ENCODE data around the gene TNS3. TPM values are rescaled to one million over a fixed set of nuclear protein-coding genes. Genes with fewer than 3 reads are reported as not detected.

Gene TNS3
- total RNA-seq, 1 experiment from 2014 or later, result 9.5 TPM

DNA sequence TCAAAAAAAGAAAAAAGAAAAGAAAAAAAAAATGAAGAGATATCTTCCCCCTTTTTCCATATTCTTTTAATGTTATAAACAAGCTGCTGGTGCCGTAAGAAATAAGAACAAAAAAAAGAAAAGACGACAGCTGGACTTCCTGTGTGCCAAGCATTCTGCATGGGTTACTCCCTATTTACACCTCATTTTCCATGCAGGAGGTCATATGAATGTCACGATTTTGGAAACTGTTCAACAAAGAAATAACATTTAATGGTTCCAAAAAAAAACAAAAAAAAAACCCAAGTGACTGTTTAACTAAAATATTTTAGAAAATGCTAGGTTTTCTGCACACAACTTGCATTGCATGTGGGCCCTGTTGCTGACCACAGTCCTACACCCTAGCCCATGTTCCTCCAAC, 159.3 kb downstream of the TNS3 start:
- H3K79me2 ChIP-seq (ENCODE audit: insufficient read depth, low read length), result no peaks in the 10 kb centered on the region
- H3K27me3 Mint-ChIP-seq (ENCODE audit: low read depth), result no peaks in the 10 kb centered on the region; the same call in 1 of the 2 replicates
- no peaks in the 10 kb centered on the region for H3K9me3 Mint-ChIP-seq
- no peak for DNase-seq
- no peaks in the 10 kb centered on the region for H3K23me2 ChIP-seq (ENCODE audit: insufficient read length, low read depth, low read length, poor library complexity, severe bottlenecking)
- H4K20me1 ChIP-seq (ENCODE audit: control insufficient read depth, insufficient read depth, insufficient read length), result no peaks in the 10 kb centered on the region
- H3K9ac ChIP-seq (ENCODE audit: extremely low read depth, insufficient read length, low read length), result no peak overlapping the region
- H2AK5ac ChIP-seq (ENCODE audit: insufficient read length, low read length), result no peak overlapping the region
- H3K27ac Mint-ChIP-seq, result no peak overlapping the region
- H3K27ac ChIP-seq (ENCODE audit: insufficient read length, low read depth, low read length), result no peak overlapping the region
- TF ChIP-seq, protein P1, sequence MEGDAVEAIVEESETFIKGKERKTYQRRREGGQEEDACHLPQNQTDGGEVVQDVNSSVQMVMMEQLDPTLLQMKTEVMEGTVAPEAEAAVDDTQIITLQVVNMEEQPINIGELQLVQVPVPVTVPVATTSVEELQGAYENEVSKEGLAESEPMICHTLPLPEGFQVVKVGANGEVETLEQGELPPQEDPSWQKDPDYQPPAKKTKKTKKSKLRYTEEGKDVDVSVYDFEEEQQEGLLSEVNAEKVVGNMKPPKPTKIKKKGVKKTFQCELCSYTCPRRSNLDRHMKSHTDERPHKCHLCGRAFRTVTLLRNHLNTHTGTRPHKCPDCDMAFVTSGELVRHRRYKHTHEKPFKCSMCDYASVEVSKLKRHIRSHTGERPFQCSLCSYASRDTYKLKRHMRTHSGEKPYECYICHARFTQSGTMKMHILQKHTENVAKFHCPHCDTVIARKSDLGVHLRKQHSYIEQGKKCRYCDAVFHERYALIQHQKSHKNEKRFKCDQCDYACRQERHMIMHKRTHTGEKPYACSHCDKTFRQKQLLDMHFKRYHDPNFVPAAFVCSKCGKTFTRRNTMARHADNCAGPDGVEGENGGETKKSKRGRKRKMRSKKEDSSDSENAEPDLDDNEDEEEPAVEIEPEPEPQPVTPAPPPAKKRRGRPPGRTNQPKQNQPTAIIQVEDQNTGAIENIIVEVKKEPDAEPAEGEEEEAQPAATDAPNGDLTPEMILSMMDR (conservative IDR thresholded peaks at IDR 0.05), result no peak
- no peak overlapping the region for H3K4me2 ChIP-seq (ENCODE audit: insufficient read depth, insufficient read length, low read length)
- H2BK5ac ChIP-seq (ENCODE audit: insufficient read length, low read length), result no peak overlapping the region
- no peaks in the 10 kb centered on the region for H3K27me3 ChIP-seq (ENCODE audit: insufficient read depth, low read length)
- H3K9me3 ChIP-seq (ENCODE audit: control insufficient read depth, low read depth, low read length), result no peaks in the 10 kb centered on the region
- H4K91ac ChIP-seq (ENCODE audit: insufficient read length, low read depth, low read length), result no peak overlapping the region
- no peak overlapping the region for H3K56ac ChIP-seq (ENCODE audit: insufficient read length, low read depth, low read length)
- H3K79me1 ChIP-seq (ENCODE audit: insufficient read depth, low read depth, low read length, poor library complexity, severe bottlenecking), result no peaks in the 10 kb centered on the region
- H2BK120ac ChIP-seq (ENCODE audit: low read depth, low read length, poor library complexity, severe bottlenecking), result no peak overlapping the region
- H3K23ac ChIP-seq (ENCODE audit: insufficient read length, low read depth, low read length), result no peak overlapping the region
- H3T11ph ChIP-seq (ENCODE audit: low read length), result no peak overlapping the region
- no peak overlapping the region for H2BK20ac ChIP-seq (ENCODE audit: low read depth, low read length, poor library complexity, severe bottlenecking)
- WGBS (ENCODE audit: extremely low coverage, insufficient read length, low lambda C conversion rate), result no CpG with 5 or more reads among the region's 3 CpGs
- H3K4me1 ChIP-seq (ENCODE audit: insufficient read depth, low read length), result peaks cover 2% of the 10 kb centered on the region; the same call in 1 of the 2 replicates
- no peak overlapping the region for H3K18ac ChIP-seq (ENCODE audit: insufficient read length, low read depth, low read length)
- no peak overlapping the region for H4K8ac ChIP-seq (replicated peaks; ENCODE audit: insufficient read length, low read depth, low read length)
- H4K5ac ChIP-seq (ENCODE audit: insufficient read length, low read depth, low read length), result no peak overlapping the region
- H3K4me1 Mint-ChIP-seq, result peaks cover 10 to 11% of the 10 kb centered on the region in 2 experiments
- no peak overlapping the region for H3K14ac ChIP-seq (ENCODE audit: insufficient read depth, low read length)
- H2AFZ ChIP-seq (ENCODE audit: low read length), result no peak overlapping the region
- peaks cover 5 to 21% (median 14%) of the 10 kb centered on the region in 3 experiments; a peak in 5 of 7 replicates for H3K36me3 Mint-ChIP-seq (ENCODE audit: insufficient read depth in 1 of 3, low read depth in 3 of 3)
- no peak overlapping the region for H3K4ac ChIP-seq (ENCODE audit: low read depth, low read length)
- no peak overlapping the region for H2BK15ac ChIP-seq (ENCODE audit: low read depth, low read length)
- H2BK12ac ChIP-seq (ENCODE audit: insufficient read length, low read depth, low read length), result no peak overlapping the region
- no peak overlapping the region for H3K4me3 Mint-ChIP-seq
